Measurements from ENCODE around the gene MOBP. TPM values are rescaled to one million over a fixed set of nuclear protein-coding genes. Genes with fewer than 3 reads are reported as not detected.
A peak's percentile ranks its signal among the peaks of the same experiment; 100 is the strongest.

MOBP gene
- total and polyA plus RNA-seq, 2 of the 4 experiments (the other 2 are of a cell fraction), result not detected

- H4K20me1 ChIP-seq (ENCODE audit: insufficient read depth, low read length), result no peaks in the 10 kb centered on the region
- H2AK5ac ChIP-seq (ENCODE audit: low read depth, low read length), result no peak overlapping the region
- no peak overlapping the region for H2BK20ac ChIP-seq (ENCODE audit: low read depth, low read length)
- WGBS, 2 experiments (ENCODE audit: extremely low coverage in 2 of 2, insufficient read length in 1 of 2), result 0% methylated on average over 1 of the region's 1 CpG; no CpG with 5 or more reads in 1 of the 2 experiments
- H3K9me1 ChIP-seq (ENCODE audit: insufficient read depth, low read length), result no peaks in the 10 kb centered on the region
- no peak overlapping the region for H3K4ac ChIP-seq (ENCODE audit: low read depth, low read length)
- no peaks in the 10 kb centered on the region for H3K36me3 ChIP-seq (ENCODE audit: control insufficient read depth, insufficient read depth, low read length)
- H3K23ac ChIP-seq (ENCODE audit: low read depth, low read length), result no peak overlapping the region
- POLR2A ChIA-PET (ENCODE audit: unreplicated experiment), result no interaction called here
- no peak for ATAC-seq (ENCODE audit: low read depth)
- no peak overlapping the region for H3K14ac ChIP-seq (replicated peaks; ENCODE audit: low read depth, low read length)
- H3K4me2 ChIP-seq (ENCODE audit: low read depth, low read length), result no peak overlapping the region
- H3K4me3 ChIP-seq (ENCODE audit: insufficient read depth, low read depth, low read length), result no peak overlapping the region
- intact Hi-C loops (cut with micrococcal nuclease), result loop anchor here (5.0 kb wide), 1 partner anchor 452 kb away; no protein-coding TSS in a partner anchor
- H3K18ac ChIP-seq (ENCODE audit: low read depth, low read length), result no peak overlapping the region
- no peak overlapping the region for H3K27ac ChIP-seq (ENCODE audit: insufficient read depth, low read length)
- H3K27me3 ChIP-seq (ENCODE audit: control insufficient read depth, insufficient read depth, low read length), result no peaks in the 10 kb centered on the region
- no peak overlapping the region for H2AFZ ChIP-seq (replicated peaks; ENCODE audit: low read length, poor library complexity)
- TF ChIP-seq MAFK (IDR thresholded peaks at IDR 0.05; ENCODE audit: low read depth, low read length) (peak; percentile 90), SMC3 (IDR thresholded peaks at IDR 0.05; ENCODE audit: low read depth, low read length) (no peak)
- H3K9me3 ChIP-seq (ENCODE audit: control insufficient read depth, insufficient read depth, low read length), result no peaks in the 10 kb centered on the region
- no peak overlapping the region for H2BK15ac ChIP-seq (ENCODE audit: low read depth, low read length)
- no peak overlapping the region for H4K5ac ChIP-seq (ENCODE audit: low read depth, low read length)
- CTCF ChIA-PET, result interaction anchor here (4.2 kb wide), 1 partner anchor 639 kb away, joined by 17 read pairs; no protein-coding TSS in a partner anchor
- no peak overlapping the region for H3K9ac ChIP-seq (ENCODE audit: low read depth, low read length)
- H4K91ac ChIP-seq (ENCODE audit: insufficient read depth, low read depth, low read length), result no peak overlapping the region
- in situ Hi-C loops (cut with MboI; ENCODE audit: low sequenced_read_pairs), result no loop called here
- H3K4me1 ChIP-seq (ENCODE audit: control insufficient read depth, insufficient read depth, low read length), result no peaks in the 10 kb centered on the region
- no peak overlapping the region for H4K8ac ChIP-seq (ENCODE audit: low read depth in 2 of 2, low read length in 2 of 2)
- H3K56ac ChIP-seq (ENCODE audit: extremely low read depth, insufficient read depth, low read length), result no peak overlapping the region
- H2BK5ac ChIP-seq (ENCODE audit: low read depth, low read length, poor library complexity, severe bottlenecking), result no peak overlapping the region
- DNase-seq, result no peak
- dilution Hi-C loops (cut with HindIII; ENCODE audit: low sequenced_read_pairs, unreplicated experiment), result no loop called here
- no peaks in the 10 kb centered on the region for H3K79me1 ChIP-seq (ENCODE audit: low read depth in 1 of 2, low read length in 2 of 2)
- BruUV-seq (replicated peaks), result no TSS peak
- no peak overlapping the region for H2BK120ac ChIP-seq (ENCODE audit: low read depth, low read length)
- no peak overlapping the region for H2AK9ac ChIP-seq (replicated peaks; ENCODE audit: low read depth, low read length, poor library complexity)
These were observed 72.9 kb downstream of the MOBP start for GRCh38 chr3:39540162-39540921.
